PC-3 (cell line): ENCODE results near the gene NBPF3.
"Not testable (repeated sequence)": the region's sequence is repeated elsewhere in the genome, so short reads cannot be mapped to it uniquely, and the experiment has no call there.

Experiments used
- EZH2 ChIP-seq: fragments of 300-600 bp; sonication (generic); IDR thresholded peaks from one replicate; pipeline ENCODE4 v1.6.1; 2017; ENCODE audit warnings: antibody characterized with exemption, mild to moderate bottlenecking, low read length; ENCODE audit not compliant: unreplicated experiment
- EZH2phosphoT487 ChIP-seq: fragments of 300-600 bp; sonication (generic); IDR thresholded peaks from 2 replicates; pipeline ENCODE4 v1.6.1; 2018; ENCODE audit warnings: mild to moderate bottlenecking, antibody characterized with exemption, low read length, borderline replicate concordance
- TF ChIP-seq, protein P1 (sequence below): fragments of 300-600 bp; sonication (generic); conservative IDR thresholded peaks from 2 replicates; pipeline ENCODE4 v1.5.1; 2017; ENCODE audit warnings: antibody characterized with exemption, low read depth, mild to moderate bottlenecking, low read length

DNA sequence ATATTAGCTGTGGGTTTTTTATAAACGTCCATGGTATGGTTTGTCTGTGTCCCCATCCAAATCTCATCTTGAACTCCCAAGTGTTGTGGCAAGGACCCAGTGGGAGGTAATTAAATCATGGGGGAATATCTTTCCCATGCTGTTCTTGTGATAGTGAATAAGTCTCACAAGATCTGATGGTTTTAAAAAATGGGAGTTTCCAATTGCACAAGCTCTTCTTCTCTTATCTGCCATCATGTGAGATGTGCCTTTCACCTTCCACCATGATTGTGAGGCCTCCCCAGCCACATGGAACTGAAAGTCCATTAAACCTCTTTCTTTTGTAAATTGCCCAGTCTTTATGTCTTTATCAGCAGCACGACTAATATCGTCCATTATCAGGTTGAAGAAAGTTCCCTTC is 30.0 kb upstream of the NBPF3 start:
- not testable (repeated sequence) for TF ChIP-seq EZH2, EZH2phosphoT487
- TF ChIP-seq, protein P1, sequence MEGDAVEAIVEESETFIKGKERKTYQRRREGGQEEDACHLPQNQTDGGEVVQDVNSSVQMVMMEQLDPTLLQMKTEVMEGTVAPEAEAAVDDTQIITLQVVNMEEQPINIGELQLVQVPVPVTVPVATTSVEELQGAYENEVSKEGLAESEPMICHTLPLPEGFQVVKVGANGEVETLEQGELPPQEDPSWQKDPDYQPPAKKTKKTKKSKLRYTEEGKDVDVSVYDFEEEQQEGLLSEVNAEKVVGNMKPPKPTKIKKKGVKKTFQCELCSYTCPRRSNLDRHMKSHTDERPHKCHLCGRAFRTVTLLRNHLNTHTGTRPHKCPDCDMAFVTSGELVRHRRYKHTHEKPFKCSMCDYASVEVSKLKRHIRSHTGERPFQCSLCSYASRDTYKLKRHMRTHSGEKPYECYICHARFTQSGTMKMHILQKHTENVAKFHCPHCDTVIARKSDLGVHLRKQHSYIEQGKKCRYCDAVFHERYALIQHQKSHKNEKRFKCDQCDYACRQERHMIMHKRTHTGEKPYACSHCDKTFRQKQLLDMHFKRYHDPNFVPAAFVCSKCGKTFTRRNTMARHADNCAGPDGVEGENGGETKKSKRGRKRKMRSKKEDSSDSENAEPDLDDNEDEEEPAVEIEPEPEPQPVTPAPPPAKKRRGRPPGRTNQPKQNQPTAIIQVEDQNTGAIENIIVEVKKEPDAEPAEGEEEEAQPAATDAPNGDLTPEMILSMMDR = not testable (repeated sequence)
